ENCODE measurements around the gene PRKRA.

PRKRA gene

DNA sequence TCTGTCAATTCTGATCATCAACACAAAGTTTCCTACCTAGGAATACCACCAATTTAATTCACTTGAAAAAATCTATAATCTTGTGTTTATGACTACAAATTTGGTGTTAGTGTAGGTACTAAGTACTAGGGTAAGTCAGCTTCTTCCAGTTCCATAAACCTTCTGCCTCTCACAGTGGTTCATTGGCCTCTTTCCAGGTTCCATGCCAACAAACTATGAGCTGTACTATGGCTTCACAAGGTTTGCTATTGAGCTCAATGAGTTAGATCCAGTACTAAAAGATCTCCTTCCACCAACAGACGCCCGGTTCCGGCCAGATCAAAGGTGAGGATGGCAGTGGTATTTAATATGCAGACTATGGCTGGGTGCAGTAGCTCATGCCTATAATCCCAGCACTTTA, 58.8 kb downstream of the PRKRA start:
- no peak for DNase-seq
- H3K4me1 ChIP-seq, result no peaks in the 10 kb centered on the region
- no peak for TF ChIP-seq CTCF (IDR thresholded peaks at IDR 0.05)
- H3K27me3 ChIP-seq, result no peaks in the 10 kb centered on the region
- no peaks in the 10 kb centered on the region for H3K9me3 ChIP-seq
- no peak overlapping the region for H3K4me3 ChIP-seq
- no peak overlapping the region for H3K27ac ChIP-seq
- intact Hi-C loops (cut with DNase I; ENCODE audit: low total_unique reads), result no loop called here
- peaks cover 0 to 4% (median 0%) of the 10 kb centered on the region in 3 donors for H3K36me3 ChIP-seq

DNA sequence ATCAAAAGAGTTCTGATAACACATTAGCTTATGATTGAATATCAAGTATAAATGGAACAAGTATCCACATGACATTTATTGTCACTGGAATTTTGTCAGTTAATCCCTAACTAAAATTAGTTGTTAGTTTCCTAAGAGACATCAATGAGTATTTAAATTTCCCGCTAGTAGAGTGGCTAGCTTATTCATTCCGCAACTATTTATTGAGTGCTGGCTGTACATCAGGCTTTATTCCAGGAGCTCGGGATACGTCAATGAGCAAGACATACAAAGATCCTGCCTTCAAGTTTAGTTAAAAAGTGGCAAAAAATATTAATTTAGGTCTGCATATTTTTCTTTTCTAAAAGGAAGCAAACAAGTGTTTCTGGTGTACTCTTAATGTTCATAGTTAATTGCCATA, 59.3 kb downstream of the PRKRA start:
- H3K27me3 ChIP-seq, result no peaks in the 10 kb centered on the region
- no peak overlapping the region for H3K27ac ChIP-seq
- no peaks in the 10 kb centered on the region for H3K4me1 ChIP-seq
- H3K4me3 ChIP-seq, result no peak overlapping the region
- no peak for DNase-seq
- H3K9me3 ChIP-seq, result no peaks in the 10 kb centered on the region
- peaks cover 0 to 4% (median 0%) of the 10 kb centered on the region in 3 donors for H3K36me3 ChIP-seq
- intact Hi-C loops (cut with DNase I; ENCODE audit: low total_unique reads), result no loop called here
- TF ChIP-seq CTCF (IDR thresholded peaks at IDR 0.05), result no peak

DNA sequence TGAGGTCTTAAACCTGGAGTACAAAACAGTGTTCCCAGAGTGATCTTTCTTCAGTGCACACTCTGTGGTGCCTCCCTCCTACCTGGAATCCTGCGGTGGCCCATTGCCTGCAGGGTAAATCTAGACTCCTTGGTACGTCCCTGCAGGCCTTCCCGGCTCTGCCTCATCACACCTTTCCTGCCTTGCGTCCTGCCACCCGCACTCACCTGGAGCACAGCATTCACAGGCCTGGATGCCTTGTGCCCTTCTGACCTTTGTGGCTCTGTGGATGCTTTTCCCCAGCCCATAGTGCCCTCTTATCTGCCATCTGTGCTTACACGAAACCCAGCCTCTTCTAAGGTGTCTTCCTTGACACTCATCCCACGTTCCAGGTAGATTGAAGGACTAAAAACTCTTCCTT, 62.7 kb downstream of the PRKRA start:
- DNase-seq, result no peak
- intact Hi-C loops (cut with DNase I; ENCODE audit: low total_unique reads), result no loop called here
- H3K27ac ChIP-seq, result no peak overlapping the region
- no peaks in the 10 kb centered on the region for H3K27me3 ChIP-seq
- peaks cover 0 to 17% (median 0%) of the 10 kb centered on the region in 3 donors for H3K36me3 ChIP-seq
- no peak overlapping the region for H3K4me3 ChIP-seq
- TF ChIP-seq CTCF (IDR thresholded peaks at IDR 0.05), result no peak
- H3K9me3 ChIP-seq, result no peaks in the 10 kb centered on the region
- H3K4me1 ChIP-seq, result no peaks in the 10 kb centered on the region

GRCh38 chr2:178386986-178387597, 63.9 kb downstream of the PRKRA start:
- Histone ChIP-seq H3K27me3 (no peaks in the 10 kb centered on the region), H3K27ac (no peak overlapping the region), H3K4me3 (no peak overlapping the region), H3K4me1 (no peaks in the 10 kb centered on the region), H3K9me3 (no peaks in the 10 kb centered on the region), H3K36me3 (peaks cover 0 to 25% (median 0%) of the 10 kb centered on the region in 3 donors)
- TF ChIP-seq CTCF (IDR thresholded peaks at IDR 0.05), result no peak
- intact Hi-C loops (cut with DNase I; ENCODE audit: low total_unique reads), result no loop called here
- DNase-seq, result no peak

DNA sequence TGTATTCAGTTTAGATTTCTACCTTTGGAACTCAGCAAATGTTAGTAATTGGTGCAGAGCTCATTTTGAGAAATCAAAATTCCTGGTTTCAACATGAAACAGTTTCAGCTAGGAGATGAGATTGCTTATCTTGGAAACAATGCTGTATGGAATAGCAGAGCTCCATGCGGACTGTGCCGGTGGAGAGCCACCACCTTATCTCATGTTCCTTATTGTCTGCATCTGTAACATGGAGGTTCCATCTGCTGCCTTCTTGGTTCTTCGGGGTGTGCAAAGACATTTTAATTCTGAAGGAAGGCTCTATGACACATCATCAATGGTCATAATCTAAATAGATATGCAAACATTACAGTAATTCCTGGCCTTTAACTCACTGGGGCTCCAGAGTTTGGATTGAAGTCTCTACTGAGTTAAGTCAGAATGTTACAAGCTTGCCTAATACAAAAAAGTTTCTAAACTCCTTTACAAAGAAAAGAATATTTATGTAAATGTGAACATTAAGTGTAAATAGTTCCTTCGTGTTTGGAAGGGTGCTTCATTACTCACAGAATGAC, 65.3 kb downstream of the PRKRA start:
- H3K27ac ChIP-seq, result no peak overlapping the region
- H3K4me1 ChIP-seq, result no peaks in the 10 kb centered on the region
- no peaks in the 10 kb centered on the region for H3K27me3 ChIP-seq
- no peak for DNase-seq
- H3K4me3 ChIP-seq, result no peak overlapping the region
- intact Hi-C loops (cut with DNase I; ENCODE audit: low total_unique reads), result no loop called here
- no peaks in the 10 kb centered on the region for H3K9me3 ChIP-seq
- TF ChIP-seq CTCF (IDR thresholded peaks at IDR 0.05), result no peak
- peaks cover 0 to 25% (median 0%) of the 10 kb centered on the region in 3 donors for H3K36me3 ChIP-seq
